GM18499 (cell line): Measurements from ENCODE around the gene COLGALT1.
"Not testable (repeated sequence)": the region's sequence is repeated elsewhere in the genome, so short reads cannot be mapped to it uniquely, and the experiment has no call there.

Source experiments
- ATAC-seq: cut with Tn5 transposase; IDR thresholded peaks from one replicate; pipeline ENCODE4 v1.9.1; 2021; ENCODE audit warnings: moderate number of reproducible peaks; ENCODE audit not compliant: insufficient read depth, unreplicated experiment

COLGALT1 gene

DNA sequence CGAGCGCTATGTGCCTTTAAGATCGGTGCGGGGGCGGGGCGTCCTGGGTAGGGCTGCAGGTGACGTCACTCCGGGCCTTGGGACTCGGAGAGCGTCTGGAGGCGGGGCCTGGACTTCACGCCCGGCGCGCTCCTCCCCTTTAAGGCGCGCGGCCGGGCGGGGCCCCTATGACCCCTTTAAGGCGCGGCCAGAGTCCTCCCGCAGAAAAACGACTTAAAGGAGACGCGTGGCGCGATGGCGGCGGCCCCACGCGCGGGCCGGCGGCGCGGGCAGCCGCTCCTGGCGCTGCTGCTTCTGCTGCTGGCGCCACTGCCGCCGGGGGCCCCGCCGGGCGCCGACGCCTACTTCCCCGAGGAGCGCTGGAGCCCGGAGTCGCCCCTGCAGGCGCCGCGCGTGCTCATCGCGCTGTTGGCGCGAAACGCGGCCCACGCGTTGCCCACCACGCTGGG, at the start of gene COLGALT1:
Gene COLGALT1, plus strand, starts transcription at position 170 of the 449 bp plus-strand sequence. Its CDS starts 65 bp downstream, at position 235.
- ATAC-seq = no peak

DNA sequence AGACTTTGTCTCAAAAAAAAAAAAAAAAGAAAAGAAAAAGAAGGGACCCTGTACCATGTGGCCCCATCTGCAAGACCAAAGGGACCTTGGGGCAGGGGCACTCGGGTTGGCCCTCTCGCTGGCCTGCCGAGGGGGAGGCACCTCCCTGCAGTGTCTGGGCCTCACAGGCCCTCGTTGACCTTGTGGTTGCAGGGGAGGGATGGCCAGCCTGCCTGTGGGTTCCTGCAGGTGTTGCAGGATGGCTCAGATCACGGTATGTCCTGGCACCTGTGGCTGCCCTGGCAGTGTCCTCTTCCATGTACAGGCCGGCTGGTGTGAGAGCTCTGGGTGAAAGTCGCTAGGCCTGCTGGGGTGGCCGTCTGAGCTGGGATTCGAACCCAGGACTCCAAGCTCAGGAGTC, 48.7 kb upstream of the COLGALT1 start:
- no peak for ATAC-seq

DNA sequence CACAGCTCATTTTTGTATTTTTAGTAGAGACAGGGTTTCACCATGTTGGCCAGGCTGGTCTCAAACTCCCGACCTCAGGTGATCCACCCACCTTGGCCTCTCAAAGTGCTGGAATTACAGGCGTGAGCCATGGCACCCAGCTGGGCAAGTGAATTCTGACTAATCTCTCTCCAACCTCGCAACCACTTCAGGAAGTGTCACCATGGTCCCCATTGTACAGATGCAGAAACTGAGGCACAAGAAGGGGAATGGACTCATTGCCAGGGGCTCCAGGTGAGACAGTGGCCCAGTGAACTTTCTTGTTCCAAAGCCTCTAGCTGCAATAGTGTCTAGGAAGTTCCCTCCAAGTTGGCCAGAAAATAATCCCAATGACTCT, 46.9 kb upstream of the COLGALT1 start:
- not testable (repeated sequence) for ATAC-seq

DNA sequence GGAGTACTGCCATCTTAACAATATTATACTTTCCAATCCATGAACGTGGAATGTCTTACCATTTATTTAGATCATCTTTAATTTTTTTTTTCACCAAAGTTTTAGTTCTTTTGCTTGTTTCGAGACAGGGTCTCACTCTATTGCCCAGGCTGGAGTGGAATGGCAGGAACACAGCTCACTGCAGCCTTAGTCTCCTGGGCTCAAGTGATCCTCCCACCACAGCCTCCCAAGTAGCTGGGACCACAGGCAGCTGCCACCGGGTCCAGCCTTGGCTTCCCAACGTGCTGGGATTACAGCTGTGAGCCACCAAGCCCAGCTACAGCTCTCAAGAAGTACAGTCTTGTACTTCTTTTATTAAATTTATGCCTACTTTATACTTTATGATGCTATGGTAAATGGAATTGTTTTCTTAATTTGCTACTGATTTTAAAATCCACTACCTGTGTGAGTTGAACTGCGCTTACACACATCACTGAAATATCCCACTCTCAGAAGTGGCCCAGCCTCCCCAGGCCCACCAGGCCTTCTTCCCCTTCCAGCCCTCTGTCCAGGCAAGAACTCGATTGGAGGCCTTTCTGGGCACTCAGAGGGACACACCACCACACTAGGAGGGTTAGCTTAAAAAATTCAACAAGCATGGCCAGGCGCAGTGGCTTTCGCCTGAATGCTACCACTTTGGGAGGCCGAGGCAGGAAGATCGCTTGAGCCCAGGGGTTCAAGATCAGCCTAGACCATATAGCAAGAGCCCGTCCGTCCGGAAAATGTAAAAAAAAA, 45.0 kb upstream of the COLGALT1 start:
- no peak for ATAC-seq

DNA sequence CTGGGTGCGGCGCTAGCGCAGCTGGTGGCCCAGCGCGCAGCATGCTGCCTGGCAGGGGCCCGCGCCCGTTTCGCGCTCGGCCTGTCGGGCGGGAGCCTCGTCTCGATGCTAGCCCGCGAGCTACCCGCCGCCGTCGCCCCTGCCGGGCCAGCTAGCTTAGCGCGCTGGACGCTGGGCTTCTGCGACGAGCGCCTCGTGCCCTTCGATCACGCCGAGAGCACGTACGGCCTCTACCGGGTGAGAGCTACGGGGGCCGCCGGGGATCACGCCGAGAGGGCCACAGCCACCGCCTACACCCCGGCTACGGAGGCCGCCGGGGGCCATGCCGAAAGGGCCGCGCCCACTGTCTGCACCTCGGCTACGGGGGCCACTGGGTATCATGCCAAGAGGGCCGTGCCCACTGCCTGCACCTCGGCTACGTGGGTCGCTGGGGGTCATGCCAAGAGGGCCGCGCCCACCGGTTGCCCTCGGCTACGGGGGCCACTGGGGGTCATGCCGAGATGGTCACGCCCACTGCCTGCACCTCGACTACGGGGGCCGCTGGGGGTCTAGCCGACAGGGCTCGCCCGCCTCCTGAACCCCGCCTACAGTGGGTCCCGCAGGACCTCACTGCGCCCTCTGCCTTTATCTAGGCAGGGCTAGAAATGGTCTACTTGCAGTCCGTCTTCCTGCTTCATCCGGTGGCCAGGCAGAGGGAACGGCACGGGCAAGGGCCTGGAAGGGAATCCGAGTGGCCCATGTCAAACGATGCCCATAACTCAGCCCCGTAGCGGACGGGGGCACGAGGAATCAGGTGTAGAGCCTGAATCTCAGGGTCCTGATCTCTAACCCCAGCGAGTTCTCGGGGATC, 43.5 kb upstream of the COLGALT1 start:
- peak; percentile 50 for ATAC-seq

DNA sequence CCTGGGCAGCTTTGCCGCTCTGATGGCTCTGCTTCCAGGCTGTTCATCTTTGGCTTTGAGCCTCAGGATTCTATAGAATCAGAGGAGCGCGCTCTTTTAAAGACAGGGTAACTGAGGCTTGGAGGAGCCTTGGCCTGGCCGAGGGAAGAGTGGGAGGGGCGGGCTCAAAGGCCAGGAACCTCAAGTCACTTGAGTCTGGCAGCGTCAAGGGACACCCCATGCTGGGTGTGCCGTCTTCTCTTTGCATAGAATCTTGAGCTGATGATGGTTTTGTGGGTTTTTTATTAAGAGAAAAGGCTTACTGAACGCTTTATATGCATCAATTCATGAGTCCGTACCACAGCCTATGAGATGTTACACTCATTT, 42.9 kb upstream of the COLGALT1 start:
- ATAC-seq = no peak

DNA sequence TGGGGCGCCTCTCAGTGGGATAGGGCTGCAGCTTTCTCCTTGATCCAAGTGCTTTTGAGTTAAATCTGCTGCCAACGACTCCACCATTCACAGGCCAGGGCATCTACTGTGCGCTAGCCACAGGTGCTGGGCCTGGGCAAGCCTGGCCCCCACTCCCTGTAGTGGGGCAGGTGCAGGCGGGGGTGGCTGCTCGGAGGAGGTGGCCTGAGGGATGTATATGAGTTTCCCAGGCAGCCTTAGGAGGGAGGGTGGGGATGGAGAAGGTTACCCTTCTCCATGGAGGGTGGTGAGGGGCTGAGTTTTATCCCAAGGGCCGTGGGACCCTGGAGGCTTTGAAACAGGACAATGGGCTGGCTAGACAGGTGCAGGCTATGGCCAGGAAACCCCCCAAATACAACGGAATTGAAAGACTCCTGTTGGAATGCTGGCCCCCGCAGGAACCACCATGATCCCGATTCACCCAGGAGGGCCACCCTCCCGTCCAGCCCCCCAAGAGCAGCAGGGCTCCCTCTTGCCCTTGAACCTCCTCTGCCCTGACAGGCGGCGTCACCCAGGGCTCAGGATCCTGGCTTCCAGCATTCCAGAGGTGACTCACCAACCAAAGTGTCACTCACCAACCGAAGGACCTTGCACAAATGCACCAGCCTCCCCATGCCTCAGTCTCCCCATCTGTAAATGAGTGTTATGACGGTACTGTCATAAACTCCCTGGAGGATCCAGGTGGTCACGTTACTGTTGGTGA, 39.9 kb upstream of the COLGALT1 start:
- ATAC-seq = no peak

DNA sequence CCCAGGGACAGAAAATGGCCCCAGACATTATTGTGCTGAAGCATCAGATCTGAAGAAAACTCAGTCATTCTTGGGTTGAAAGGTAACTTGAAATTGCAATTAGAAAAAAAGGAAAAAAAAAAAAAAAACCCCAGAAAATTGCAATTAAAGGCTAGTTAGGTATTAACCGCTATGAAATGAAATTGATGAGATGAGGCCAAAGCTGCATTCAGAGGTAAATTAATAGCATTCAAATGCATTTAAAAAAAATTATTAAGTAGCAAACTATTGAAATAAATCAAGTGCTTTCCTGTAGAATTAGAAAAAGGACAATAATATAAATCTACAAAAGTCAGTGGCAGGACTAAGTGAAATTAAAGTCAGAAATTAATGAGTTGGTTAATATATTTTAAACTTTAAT, 37.6 kb upstream of the COLGALT1 start:
- no peak for ATAC-seq

DNA sequence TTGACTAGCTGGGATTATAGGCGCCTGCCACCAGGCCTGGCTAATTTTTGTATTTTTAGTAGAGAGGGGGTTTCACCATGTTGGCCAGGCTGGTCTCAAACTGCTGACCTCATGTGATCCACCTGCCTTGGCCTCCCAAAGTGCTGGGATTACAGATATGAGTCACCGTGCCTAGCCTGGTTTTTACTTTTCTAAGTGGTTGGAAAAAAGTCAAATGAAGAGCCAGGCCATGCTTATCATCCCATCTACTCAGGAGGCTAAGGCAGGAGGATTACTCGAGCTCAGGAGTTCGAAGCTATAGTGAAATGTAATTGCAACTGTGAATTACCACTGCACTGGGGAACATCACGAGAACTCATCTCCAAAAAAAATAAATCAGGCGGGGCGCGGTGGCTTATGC, 36.8 kb upstream of the COLGALT1 start:
- not testable (repeated sequence) for ATAC-seq

DNA sequence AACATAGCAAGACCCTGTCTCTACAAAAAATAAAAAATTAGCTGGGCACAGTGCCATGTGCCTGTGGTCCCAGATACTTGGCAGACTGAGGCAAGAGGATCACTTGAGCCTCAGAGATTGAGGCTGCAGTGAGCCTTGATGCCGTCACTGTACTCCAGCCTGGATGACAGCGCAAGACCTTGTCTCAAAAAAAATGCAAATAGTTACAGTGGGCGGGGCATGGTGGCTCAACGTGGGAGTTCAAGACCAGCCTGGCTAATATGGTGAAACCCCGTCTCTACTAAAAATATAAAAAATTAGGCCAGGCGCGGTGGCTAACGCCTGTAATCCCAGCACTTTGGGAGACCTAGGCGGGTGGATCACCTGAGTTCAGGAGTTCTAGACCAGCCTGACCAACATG, 35.5 kb upstream of the COLGALT1 start:
- no peak for ATAC-seq

DNA sequence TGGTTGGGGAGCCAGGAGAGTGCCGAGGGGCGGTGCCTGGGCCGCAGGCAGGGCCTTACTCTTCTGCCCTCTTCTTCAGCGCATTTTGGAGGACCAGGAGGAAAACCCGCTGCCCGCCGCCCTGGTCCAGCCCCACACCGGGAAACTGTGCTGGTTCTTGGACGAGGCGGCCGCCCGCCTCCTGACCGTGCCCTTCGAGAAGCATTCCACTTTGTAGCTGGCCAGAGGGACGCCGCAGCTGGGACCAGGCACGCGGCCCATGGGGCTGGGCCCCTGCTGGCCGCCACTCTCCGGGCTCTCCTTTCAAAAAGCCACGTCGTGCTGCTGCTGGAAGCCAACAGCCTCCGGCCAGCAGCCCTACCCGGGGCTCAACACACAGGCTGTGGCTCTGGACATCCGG, 34.6 kb upstream of the COLGALT1 start:
- no peak for ATAC-seq

DNA sequence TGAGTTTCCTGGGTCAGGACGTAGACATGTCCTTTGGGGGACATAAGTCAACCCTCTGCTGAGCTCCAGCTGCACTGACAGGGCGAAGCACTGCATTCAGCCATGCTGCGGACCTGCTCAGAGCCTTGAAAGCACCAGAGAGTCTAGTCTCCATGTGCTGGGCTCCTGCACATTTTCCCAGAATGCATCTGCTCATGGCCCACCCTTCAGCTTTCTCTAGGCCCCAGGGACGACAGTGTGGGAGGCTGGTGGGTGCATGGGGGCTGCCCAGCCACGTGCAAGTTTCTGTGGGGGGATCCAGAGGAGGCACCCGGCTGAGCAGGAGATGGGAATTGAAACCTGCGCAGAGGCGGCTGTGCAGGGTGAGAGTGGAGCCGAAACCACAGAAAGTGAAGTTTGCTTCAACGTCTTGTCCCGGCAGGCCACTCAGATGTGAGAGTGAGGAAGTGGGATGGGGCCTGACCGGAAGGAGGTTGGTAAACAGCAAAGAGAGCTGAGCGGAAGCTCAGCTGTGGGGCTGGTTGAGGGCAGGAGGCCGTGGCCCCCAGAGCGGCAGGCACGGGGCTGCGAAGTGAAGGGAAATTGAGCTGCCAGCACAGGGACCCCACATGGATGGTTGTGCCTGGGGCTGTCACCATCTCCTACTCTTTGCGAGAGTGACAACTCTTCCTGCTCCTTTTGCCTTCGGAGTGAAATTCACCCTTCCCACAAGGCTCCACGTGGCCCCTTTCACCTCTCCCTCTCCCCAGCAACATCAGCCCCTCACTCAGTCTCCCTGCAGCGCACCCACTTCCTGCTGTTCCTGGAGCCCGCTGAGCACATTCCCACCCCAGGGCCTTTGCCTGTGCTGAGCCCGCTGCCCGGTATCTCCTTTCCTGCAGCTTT, 32.2 kb upstream of the COLGALT1 start:
- ATAC-seq = peak; percentile 73

DNA sequence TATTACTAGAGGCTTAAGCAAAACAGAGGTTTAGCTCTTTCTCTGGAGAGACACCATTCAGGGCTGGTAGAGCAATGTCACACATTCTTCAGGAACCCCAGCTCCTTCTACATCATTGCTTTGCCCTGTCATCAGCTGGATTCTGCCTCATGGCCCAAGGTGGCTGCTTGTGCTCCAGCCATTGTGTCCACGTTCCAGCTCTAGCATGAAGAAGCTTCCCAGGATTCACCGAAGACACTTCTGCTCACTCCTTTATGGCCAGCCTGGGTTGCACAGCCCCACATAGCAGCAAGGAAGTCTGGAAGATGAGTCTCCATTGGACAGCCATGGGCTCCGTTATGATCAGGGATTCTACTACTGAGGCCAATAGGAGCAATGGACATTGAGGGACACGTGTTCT, 30.8 kb upstream of the COLGALT1 start:
- no peak for ATAC-seq

DNA sequence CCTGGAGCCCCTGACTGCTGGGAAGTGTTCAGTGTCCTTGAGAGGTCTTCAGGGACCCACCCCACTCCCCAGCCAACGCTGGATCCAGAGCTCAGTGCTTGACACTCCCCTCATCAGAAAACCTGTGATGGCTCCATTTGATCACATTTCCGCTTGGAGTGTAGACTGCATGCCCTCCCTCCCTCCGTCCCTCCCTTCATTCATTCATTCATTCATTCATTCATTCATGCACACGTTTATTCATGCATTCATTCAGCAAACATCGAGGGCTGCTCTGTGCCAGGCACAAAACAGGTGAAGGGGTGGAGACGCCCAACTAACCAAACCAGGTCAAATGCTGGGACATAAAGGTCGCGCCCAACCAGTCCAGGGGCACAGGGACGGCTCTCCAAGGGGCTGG, 30.3 kb upstream of the COLGALT1 start:
- ATAC-seq = no peak

DNA sequence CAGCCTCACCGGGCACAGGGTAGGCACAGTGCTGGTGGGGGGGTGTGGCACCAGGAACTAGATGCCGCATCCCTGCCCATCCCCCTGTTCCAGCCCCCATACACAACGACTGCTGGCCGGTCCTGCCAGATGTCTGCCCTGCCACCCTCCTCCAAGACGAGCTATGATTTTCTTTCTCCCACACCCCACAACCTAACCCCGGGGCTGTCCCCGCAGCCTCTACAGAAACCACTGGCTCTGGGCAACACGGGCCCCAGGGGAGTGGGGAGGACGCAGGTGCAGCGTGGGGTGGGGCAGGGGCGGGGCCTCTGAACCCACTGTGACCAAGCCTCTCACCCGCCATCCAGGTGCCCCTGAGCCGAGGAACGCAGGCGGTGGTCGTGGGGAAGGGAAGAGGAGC, 28.5 kb upstream of the COLGALT1 start:
- ATAC-seq = no peak

DNA sequence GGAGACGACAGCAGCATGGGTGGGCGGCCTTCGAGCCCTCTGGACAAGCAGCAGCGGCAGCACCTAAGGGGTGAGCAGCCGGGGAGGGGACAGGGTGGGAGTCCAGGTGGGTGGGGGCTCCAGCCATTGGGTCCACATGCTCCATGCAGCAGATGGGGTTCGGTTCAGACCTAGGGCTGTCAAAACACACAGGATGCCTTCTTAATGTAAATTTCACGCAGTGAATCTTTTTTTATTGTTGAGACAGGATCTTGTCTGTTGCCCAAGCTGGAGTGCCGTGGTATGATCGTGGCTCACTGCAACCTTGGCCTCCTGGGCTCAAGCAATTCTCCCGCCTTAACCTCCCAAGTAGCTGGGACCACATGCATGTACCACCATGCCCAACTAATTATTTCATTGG, 28.1 kb upstream of the COLGALT1 start:
- no peak for ATAC-seq

DNA sequence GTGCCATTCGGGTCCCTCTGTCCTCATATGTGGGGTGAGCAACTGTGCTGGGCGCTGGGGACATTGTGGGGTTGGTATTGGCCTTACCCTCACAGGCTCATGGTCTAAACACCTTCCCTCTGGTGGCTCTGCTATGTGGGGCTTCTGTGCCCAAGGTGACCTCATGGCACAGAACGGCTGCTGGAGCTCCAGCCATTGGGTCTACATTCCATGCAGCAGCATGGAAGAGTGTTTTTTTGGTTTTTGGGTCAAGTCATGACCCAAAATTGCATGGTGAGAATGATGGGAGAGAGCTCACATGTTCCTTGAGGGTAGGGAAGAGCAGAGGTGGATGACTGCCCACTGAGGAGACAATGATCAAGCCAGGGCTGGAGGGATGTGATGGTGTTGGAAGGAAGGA, 26.8 kb upstream of the COLGALT1 start:
- ATAC-seq = no peak

DNA sequence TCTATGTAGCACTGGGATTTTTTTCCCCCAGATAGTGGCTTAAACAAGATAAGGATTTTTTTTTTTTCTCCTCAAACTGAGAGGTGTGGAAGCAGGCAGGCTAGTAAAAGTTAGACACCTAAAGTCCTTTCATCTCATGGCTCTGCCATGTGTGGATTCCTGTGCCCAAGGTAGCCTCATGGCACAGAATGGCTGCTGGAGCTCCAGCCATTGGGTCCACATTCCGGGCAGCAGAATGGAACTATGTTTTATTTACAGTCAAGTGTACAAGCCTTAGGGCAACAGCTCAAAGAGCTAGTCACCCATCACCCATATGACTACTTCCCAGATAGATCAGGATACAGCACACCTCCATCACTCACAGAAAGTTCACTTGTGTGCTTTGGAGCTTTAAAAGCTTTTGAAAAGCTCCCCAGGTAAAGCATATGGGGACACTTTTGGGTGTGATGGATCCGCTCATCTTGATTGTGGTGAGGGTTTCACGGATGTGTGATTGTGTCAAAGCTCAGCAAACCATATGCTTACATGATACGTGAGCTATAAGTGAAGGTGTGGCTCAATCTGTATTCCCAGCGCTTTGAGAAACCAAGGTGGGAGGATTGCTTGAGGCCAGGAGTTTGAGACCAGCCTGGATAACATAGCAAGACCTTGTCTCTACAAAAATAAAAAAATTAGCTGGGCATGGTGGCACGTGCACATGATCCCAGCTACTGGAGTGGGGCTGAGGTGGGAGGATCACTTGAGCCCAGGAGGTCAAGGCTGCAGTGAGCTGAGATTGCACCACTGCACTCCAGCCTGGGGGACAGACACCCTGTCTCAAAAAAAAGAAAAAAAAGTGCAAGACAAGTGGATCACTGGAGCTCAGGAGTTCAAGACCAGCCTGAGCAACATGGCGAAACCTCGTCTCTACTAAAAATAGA, 25.9 kb upstream of the COLGALT1 start:
- no peak for ATAC-seq

DNA sequence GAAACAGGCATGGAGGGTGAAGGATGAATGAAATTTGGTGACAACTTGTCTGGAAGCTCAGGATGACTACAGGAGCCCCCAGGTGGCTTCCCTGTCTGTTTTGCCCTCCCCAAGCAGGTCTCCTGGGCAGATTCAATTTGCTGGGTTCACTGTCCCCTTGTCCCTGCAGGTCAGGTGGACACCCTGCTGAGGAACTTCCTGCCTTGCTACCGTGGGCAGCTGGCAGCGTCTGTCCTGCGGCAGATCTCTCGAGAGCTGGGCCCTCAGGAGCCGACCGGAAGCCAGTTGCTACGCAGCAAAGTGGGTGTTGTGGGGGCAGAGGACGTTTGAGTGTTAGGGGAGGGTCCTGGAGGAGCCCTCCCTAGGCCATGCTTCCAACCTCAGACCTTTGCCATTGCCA, 24.9 kb upstream of the COLGALT1 start:
- no peak for ATAC-seq
